ENCODE data around the gene ARID1B.

ARID1B gene

DNA sequence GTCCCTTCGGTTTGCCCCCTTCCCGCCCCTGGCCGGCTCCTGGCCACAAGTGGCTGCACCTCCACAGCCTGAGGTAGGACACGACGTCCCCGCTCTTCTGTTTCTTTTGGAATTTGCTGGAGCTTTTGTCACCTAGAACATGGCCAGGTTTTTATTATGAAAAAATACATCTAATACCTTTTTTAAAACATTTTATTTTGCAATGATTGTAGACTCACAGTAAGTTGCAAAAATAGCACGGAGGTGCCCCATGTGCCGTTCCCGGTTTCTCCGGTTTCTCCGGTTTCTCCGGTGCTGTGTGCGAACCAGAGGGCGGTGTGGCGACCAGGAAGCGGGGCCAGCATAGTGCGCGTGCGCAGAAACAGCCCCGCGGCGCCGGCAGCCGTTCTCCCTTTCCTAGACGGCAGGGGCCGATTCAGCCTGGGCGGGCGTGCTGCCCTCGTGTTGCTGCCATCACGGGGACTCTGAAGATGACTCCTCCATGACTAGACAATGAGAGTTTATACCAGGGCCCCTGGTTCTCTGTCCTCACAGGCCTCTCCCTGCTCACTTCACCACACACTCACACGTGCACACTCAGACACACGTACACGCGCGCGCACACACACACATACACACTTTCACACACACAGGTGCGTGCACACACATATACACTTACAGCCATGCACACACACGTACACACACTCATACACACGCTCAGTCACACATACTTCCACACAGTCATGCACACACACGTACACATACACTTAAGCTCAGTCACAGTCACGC lies 444.1 kb downstream of the ARID1B start:
- DNase-seq, result peak; percentile 77

DNA sequence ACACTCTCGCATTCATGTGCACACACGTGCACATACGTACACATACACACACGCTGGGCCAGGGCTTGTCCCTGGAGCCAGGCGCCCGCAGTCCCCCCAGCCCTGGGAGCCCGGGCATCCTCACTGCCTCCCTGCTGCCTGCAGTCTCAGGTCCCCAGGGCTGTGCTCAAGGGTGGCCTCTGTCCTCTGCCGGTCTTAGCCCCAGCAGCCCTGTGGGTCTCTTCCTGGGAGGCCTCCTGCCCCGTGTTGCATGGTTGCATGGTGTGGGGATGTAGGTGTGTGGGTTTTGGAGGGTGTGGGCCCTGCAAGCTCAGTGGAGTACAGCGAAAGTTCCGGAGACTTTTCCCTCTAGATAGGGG lies 444.6 kb downstream of the ARID1B start:
- no peak for DNase-seq

- no peak for DNase-seq
Observed at GRCh38 chr6:157222201-157222981, 445.2 kb downstream of the ARID1B start.

- DNase-seq, result peak; percentile 10
Observed at GRCh38 chr6:157223021-157223430, 445.8 kb downstream of the ARID1B start.

- no peak for DNase-seq
Observed at GRCh38 chr6:157223511-157223910, 446.3 kb downstream of the ARID1B start.

DNA sequence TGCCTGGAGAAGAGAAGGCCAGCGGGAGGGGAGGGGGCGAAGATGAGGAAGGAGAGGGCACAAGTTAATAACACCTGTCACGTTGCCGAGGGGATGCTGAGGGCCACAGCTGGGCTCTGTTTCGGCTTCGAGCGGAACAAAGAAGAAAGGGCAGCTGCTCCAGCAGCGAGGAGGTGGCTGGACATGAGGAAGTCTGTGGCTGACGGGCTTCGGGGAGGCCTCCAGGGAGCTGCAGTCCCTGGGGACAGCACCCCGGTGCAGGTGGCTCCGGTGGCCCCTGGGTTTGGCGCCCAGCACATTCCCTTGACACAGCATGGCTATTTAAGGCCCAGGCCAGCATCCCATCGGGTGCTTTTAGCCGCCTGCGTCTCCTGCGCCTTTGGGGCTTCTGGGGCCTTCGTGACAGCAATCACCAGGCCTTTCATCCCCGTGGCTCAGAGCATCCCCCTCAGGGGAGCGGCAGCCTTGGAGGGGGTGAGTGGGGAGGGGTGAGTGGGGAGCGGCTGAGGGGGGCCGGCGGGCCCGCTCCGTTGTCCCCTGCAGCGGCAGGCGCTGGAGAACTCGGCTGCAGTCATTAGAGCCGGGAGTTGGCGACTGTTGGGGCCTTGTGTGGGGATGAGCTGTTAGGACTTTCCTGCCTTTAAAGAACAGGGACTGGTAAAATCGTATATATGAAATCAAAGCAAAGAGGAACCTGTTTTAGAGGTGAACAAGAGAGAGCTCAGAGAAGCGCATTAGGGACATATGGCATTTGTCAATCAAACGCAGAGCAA lies 447.2 kb downstream of the ARID1B start:
- no peak for DNase-seq

- no peak for DNase-seq
Observed at GRCh38 chr6:157224951-157225574, 447.9 kb downstream of the ARID1B start.

DNA sequence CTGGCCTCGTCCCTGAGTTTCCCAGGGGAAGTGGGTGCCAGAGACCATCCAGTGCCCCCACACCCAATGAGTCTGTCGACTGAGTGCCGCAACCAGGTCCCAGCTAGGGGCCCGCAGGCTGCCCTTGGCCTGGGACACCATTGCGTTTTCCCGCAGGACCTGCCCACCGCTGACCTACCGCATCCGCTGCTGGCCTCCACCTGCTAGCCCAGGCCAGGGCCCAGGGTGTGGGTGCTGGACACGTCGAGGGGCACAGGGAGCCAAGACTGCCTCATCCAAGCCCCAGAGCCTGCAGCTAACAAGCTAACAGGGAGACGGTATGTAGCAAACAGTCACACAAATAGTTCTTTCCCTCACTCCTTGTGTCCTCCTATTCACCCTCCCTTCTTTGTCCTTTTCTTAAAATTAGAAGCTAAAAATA lies 448.4 kb downstream of the ARID1B start:
- no peak for DNase-seq

- no peak for DNase-seq
Observed at GRCh38 chr6:157226026-157226625, 448.9 kb downstream of the ARID1B start.

DNA sequence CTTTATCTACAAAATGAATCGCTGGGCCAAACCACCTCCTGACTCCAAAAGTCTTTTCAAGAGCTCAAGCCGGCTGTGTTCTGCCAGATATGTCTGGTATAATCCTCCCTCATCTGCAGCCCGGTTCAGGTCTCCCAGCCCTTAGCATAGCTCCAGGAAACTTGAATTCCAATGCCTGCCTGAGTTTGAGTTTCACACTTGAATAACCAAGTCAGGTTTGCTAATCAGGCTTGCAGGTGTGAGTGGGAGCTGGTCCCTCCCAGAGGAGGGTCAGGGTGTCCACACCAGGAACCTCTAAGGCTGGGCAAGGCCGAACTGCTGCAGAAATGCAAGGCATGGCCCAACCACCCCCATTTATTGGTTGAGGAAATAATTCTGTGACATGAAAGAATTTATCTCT lies 449.6 kb downstream of the ARID1B start:
- DNase-seq, result no peak

GRCh38 chr6:157227202-157228166 lies 450.3 kb downstream of the ARID1B start:
- DNase-seq, result peak; percentile 20

DNA sequence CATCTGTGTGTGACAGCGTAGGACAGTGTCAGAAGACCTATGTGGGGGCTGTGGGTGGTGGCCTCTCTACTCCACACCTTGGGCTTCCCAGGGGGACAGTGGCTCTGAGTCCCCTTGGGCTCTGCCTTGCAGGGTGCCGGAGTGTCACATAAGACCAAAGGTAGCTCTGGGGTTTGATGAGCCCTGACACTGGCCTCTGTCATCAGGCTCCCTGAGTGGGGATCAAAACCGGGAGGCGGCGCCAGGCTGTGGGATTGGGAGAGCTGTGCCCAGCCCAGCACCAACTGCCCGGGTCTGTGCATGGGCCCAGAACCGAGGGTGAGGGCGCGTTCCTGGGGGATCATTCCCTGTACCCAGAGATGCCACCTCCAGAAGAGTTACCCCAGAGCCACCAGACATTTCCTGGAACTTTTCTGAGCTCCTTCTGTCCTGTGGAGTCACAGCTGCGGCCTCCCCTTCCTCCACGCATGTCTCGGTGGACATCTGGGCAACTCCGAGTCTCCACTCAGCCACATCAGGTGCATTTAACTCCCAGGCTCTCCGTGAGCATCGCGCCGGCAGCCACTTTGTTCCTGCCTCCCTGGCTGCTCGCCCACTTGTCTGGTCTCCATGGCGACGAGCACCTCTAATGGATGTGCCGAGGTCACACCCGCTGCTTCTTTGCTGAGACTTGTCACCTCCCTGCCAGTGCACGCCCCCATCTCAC lies 451.4 kb downstream of the ARID1B start:
- no peak for DNase-seq

- DNase-seq, result no peak
Observed at GRCh38 chr6:157229132-157229618, 452.0 kb downstream of the ARID1B start.

DNA sequence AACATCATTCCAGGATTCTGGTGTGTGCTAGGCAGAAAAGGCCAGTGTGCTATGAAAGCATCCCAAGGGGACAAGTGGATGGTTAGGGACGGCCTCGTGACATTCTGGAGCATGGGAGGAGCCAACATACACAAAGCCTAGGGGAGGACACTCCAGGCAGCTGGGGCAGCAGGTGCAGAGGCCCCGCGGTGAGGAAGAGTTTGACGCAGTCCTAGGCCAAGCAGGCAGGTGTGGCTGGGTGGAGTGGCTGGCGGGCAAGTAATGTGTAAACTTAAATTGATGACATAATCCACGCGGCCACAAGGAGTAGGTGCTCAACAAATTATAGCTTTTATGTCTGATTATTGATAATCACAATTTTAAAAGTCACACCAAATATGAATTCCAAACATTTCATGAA lies 452.5 kb downstream of the ARID1B start:
- no peak for DNase-seq

GRCh38 chr6:157230910-157231309 lies 453.7 kb downstream of the ARID1B start:
- no peak for DNase-seq

GRCh38 chr6:157232161-157232895 lies 455.1 kb downstream of the ARID1B start:
- DNase-seq, result no peak

- no peak for DNase-seq
Observed at GRCh38 chr6:157233156-157233555, 456.0 kb downstream of the ARID1B start.

DNA sequence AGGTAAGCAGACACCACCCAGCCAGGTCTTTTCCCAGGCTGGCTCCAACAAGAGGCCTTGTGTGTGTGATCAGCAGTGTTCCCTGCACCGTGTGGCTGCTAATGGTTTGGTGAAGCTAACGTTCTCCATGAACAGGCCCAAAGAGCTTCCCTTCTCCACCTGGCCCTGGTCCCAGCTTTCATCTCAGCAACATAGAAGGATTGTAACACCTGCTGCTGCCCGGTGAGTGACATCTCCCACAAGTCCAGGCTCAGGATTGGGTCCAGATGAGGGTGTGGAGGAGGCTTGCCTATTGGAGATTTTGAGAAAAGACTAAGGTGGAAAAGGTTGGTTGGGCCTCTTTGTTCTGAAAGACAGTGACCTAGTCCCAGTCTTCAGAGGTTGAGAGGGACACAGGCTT lies 456.5 kb downstream of the ARID1B start:
- DNase-seq, result no peak

DNA sequence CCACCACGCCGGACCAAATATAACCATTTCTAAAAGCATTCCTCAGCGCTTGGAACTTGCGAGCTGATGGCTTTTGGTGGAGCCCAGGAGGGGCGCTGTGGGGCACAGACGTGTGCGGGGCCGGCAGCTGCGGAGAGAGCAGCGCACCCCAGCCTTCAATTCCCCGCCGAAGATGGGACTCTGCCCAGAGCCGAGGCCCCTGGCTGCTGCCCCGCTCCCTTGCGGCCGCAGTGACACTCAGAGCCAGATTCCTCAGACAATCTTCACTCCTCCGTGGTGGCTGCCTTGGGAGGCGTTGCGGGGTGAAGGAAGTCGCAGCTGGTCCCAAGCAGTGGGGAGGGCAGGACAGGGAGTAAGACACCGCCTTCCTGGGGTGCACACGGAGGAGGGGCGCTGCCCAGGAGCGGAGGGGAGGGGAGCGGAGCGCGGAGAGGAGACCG lies 458.4 kb downstream of the ARID1B start:
- peak; percentile 37 for DNase-seq

All from CD4-positive, alpha-beta T cell treated with Interleukin-4 for 4 hours (primary cell).